ENCODE data around the gene CETP. TPM values are rescaled to one million over a fixed set of nuclear protein-coding genes. Genes with fewer than 3 reads are reported as not detected.

Gene CETP
- polyA plus RNA-seq, 1 donor (not counting 4 experiments of a cell fraction or from before 2014, with no cell fraction given) = not detected

DNA sequence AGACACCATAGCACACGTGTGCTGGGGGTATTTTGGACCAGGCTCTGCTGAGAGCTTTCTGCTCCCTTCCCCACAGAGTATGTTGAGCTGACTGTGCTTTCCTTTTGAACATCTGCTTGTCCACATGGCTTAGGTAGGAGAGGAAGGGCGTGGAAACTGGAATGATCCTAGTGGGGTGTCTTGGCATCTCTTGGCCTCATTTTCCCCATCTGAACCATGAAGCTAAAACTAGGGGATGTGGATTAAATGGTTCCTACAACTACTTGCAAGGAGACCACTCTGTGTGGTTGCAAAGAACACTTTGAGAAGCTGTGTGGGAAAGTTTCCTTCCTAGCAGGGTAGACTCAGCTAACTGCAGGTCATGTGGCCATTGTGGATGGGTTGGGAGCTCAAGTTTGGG lies 20.9 kb downstream of the CETP start:
- H3K36me3 ChIP-seq (ENCODE audit: control insufficient read depth in 2 of 2, extremely low read depth in 1 of 2, insufficient read depth in 2 of 2, low read length in 2 of 2) = no peaks in the 10 kb centered on the region
- H3K79me2 ChIP-seq (ENCODE audit: control insufficient read depth, insufficient read depth, low read length) = no peaks in the 10 kb centered on the region
- dilution Hi-C loops (cut with MboI; ENCODE audit: extremely low pct_ligation_motif_present, low sequenced_read_pairs) = no loop called here
- no peak for FAIRE-seq
- no peak for DNase-seq (ENCODE audit: low read depth, low spot score)
- H3K4me2 ChIP-seq (ENCODE audit: control insufficient read depth, extremely low read depth, insufficient read depth, low read depth, low read length) = no peak overlapping the region
- no peaks in the 10 kb centered on the region for H3K9me3 ChIP-seq (ENCODE audit: control insufficient read depth, low read depth, low read length)
- H3K4me3 ChIP-seq (ENCODE audit: control insufficient read depth in 2 of 3, extremely low read depth in 1 of 3, insufficient read depth in 2 of 3, low read depth in 1 of 3, low read length in 3 of 3) = no peak overlapping the region
- no peaks in the 10 kb centered on the region for H3K9me1 ChIP-seq (ENCODE audit: control insufficient read depth, extremely low read depth, insufficient read depth, low read length)
- no peak for TF ChIP-seq EZH2 (IDR thresholded peaks at IDR 0.05; ENCODE audit: low read length)
- TF ChIP-seq, protein P1, sequence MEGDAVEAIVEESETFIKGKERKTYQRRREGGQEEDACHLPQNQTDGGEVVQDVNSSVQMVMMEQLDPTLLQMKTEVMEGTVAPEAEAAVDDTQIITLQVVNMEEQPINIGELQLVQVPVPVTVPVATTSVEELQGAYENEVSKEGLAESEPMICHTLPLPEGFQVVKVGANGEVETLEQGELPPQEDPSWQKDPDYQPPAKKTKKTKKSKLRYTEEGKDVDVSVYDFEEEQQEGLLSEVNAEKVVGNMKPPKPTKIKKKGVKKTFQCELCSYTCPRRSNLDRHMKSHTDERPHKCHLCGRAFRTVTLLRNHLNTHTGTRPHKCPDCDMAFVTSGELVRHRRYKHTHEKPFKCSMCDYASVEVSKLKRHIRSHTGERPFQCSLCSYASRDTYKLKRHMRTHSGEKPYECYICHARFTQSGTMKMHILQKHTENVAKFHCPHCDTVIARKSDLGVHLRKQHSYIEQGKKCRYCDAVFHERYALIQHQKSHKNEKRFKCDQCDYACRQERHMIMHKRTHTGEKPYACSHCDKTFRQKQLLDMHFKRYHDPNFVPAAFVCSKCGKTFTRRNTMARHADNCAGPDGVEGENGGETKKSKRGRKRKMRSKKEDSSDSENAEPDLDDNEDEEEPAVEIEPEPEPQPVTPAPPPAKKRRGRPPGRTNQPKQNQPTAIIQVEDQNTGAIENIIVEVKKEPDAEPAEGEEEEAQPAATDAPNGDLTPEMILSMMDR (optimal IDR thresholded peaks at IDR 0.05 in 1 of 3, IDR thresholded peaks at IDR 0.05 in 1 of 3, conservative IDR thresholded peaks at IDR 0.05 in 1 of 3; ENCODE audit: extremely low read depth in 1 of 3, insufficient read depth in 2 of 3, low read length in 3 of 3) = no peak
- H2AFZ ChIP-seq (ENCODE audit: control insufficient read depth, low read length) = no peak overlapping the region
- H3K27me3 ChIP-seq (ENCODE audit: control insufficient read depth, extremely low read depth, insufficient read depth, low read length) = no peaks in the 10 kb centered on the region
- H3K4me1 ChIP-seq (ENCODE audit: control insufficient read depth, extremely low read depth, insufficient read depth, low read length) = peaks cover 11% of the 10 kb centered on the region
- H3K9ac ChIP-seq (ENCODE audit: control insufficient read depth, extremely low read depth, insufficient read depth, low read length) = no peak overlapping the region
- no peaks in the 10 kb centered on the region for H4K20me1 ChIP-seq (ENCODE audit: control insufficient read depth, extremely low read depth, insufficient read depth, low read length)
- no peak overlapping the region for H3K27ac ChIP-seq (ENCODE audit: control insufficient read depth, insufficient read depth, low read length)

DNA sequence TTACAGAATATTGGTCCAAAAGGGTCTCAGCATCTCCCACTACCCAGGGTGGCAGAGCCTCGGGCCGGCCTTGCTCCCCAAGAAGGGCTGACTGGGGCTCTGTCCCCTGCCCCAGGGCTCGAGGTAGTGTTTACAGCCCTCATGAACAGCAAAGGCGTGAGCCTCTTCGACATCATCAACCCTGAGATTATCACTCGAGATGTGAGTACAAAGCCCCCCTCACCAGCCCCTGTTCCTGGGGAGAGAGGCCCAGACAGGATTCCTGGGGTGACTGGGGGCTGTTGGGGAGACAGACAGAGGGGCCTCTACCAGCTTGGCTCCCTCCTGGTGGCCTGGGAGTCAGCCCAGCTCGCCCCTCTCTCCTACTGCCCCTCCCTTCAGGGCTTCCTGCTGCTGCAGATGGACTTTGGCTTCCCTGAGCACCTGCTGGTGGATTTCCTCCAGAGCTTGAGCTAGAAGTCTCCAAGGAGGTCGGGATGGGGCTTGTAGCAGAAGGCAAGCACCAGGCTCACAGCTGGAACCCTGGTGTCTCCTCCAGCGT lies 21.5 kb downstream of the CETP start:
- TF ChIP-seq, protein P1 (optimal IDR thresholded peaks at IDR 0.05 in 1 of 3, IDR thresholded peaks at IDR 0.05 in 1 of 3, conservative IDR thresholded peaks at IDR 0.05 in 1 of 3; ENCODE audit: extremely low read depth in 1 of 3, insufficient read depth in 2 of 3, low read length in 3 of 3) = no peak
- TF ChIP-seq EZH2 (IDR thresholded peaks at IDR 0.05; ENCODE audit: low read length) = no peak
- dilution Hi-C loops (cut with MboI; ENCODE audit: extremely low pct_ligation_motif_present, low sequenced_read_pairs) = no loop called here
- Histone ChIP-seq H2AFZ (ENCODE audit: control insufficient read depth, low read length) (no peak overlapping the region), H3K9ac (ENCODE audit: control insufficient read depth, extremely low read depth, insufficient read depth, low read length) (no peak overlapping the region), H4K20me1 (ENCODE audit: control insufficient read depth, extremely low read depth, insufficient read depth, low read length) (no peaks in the 10 kb centered on the region), H3K4me3 (ENCODE audit: control insufficient read depth in 2 of 3, extremely low read depth in 1 of 3, insufficient read depth in 2 of 3, low read depth in 1 of 3, low read length in 3 of 3) (no peak overlapping the region), H3K9me3 (ENCODE audit: control insufficient read depth, low read depth, low read length) (no peaks in the 10 kb centered on the region), H3K4me1 (ENCODE audit: control insufficient read depth, extremely low read depth, insufficient read depth, low read length) (peaks cover 11% of the 10 kb centered on the region), H3K79me2 (ENCODE audit: control insufficient read depth, insufficient read depth, low read length) (no peaks in the 10 kb centered on the region), H3K36me3 (ENCODE audit: control insufficient read depth in 2 of 2, extremely low read depth in 1 of 2, insufficient read depth in 2 of 2, low read length in 2 of 2) (no peaks in the 10 kb centered on the region), H3K4me2 (ENCODE audit: control insufficient read depth, extremely low read depth, insufficient read depth, low read depth, low read length) (no peak overlapping the region), H3K9me1 (ENCODE audit: control insufficient read depth, extremely low read depth, insufficient read depth, low read length) (no peaks in the 10 kb centered on the region), H3K27ac (ENCODE audit: control insufficient read depth, insufficient read depth, low read length) (no peak overlapping the region), H3K27me3 (ENCODE audit: control insufficient read depth, extremely low read depth, insufficient read depth, low read length) (no peaks in the 10 kb centered on the region)
- FAIRE-seq (no peak), DNase-seq (ENCODE audit: low read depth, low spot score) (no peak)
